ENCODE data around the gene MEIOB.

DNA sequence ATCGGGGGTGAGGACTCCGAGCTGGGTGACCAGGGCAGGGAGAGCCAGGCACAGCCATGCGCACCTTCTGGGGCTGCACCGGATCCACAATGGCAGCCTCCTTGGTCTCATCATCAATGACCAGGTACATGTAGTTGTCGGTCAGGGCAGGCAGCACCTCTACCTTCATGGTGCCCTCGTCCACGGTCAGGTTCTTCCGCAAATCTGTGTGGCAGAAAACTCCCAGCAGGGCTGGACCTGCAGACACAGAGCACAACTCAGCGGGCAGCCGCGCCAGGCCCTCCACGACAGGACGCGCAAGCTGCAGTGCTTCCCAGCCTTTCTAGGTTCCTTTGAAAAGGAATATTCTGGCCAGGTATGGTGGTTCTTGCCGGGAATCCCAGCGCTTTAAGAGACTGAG, 49.2 kb downstream of the MEIOB start:
- TF ChIP-seq, protein P1, sequence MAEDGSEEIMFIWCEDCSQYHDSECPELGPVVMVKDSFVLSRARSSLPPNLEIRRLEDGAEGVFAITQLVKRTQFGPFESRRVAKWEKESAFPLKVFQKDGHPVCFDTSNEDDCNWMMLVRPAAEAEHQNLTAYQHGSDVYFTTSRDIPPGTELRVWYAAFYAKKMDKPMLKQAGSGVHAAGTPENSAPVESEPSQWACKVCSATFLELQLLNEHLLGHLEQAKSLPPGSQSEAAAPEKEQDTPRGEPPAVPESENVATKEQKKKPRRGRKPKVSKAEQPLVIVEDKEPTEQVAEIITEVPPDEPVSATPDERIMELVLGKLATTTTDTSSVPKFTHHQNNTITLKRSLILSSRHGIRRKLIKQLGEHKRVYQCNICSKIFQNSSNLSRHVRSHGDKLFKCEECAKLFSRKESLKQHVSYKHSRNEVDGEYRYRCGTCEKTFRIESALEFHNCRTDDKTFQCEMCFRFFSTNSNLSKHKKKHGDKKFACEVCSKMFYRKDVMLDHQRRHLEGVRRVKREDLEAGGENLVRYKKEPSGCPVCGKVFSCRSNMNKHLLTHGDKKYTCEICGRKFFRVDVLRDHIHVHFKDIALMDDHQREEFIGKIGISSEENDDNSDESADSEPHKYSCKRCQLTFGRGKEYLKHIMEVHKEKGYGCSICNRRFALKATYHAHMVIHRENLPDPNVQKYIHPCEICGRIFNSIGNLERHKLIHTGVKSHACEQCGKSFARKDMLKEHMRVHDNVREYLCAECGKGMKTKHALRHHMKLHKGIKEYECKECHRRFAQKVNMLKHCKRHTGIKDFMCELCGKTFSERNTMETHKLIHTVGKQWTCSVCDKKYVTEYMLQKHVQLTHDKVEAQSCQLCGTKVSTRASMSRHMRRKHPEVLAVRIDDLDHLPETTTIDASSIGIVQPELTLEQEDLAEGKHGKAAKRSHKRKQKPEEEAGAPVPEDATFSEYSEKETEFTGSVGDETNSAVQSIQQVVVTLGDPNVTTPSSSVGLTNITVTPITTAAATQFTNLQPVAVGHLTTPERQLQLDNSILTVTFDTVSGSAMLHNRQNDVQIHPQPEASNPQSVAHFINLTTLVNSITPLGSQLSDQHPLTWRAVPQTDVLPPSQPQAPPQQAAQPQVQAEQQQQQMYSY (CRISPR knock-in tag; IDR thresholded peaks at IDR 0.05), result no peak
- TF ChIP-seq, protein P2, sequence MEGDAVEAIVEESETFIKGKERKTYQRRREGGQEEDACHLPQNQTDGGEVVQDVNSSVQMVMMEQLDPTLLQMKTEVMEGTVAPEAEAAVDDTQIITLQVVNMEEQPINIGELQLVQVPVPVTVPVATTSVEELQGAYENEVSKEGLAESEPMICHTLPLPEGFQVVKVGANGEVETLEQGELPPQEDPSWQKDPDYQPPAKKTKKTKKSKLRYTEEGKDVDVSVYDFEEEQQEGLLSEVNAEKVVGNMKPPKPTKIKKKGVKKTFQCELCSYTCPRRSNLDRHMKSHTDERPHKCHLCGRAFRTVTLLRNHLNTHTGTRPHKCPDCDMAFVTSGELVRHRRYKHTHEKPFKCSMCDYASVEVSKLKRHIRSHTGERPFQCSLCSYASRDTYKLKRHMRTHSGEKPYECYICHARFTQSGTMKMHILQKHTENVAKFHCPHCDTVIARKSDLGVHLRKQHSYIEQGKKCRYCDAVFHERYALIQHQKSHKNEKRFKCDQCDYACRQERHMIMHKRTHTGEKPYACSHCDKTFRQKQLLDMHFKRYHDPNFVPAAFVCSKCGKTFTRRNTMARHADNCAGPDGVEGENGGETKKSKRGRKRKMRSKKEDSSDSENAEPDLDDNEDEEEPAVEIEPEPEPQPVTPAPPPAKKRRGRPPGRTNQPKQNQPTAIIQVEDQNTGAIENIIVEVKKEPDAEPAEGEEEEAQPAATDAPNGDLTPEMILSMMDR (IDR thresholded peaks at IDR 0.05), result no peak
- TF ChIP-seq, protein P3, sequence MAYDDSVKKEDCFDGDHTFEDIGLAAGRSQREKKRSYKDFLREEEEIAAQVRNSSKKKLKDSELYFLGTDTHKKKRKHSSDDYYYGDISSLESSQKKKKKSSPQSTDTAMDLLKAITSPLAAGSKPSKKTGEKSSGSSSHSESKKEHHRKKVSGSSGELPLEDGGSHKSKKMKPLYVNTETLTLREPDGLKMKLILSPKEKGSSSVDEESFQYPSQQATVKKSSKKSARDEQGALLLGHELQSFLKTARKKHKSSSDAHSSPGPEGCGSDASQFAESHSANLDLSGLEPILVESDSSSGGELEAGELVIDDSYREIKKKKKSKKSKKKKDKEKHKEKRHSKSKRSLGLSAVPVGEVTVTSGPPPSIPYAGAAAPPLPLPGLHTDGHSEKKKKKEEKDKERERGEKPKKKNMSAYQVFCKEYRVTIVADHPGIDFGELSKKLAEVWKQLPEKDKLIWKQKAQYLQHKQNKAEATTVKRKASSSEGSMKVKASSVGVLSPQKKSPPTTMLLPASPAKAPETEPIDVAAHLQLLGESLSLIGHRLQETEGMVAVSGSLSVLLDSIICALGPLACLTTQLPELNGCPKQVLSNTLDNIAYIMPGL (CRISPR knock-in tag; IDR thresholded peaks at IDR 0.05), result no peak
